HG03280 (cell line): ENCODE results near the gene SPATA13.
A peak's percentile ranks its signal among the peaks of the same experiment; 100 is the strongest.

Experiments used
- ATAC-seq: cut with Tn5 transposase; IDR thresholded peaks from one replicate; pipeline ENCODE4 v1.9.1; 2021; ENCODE audit warnings: mild to moderate bottlenecking, moderate library complexity; ENCODE audit not compliant: unreplicated experiment

Gene SPATA13

DNA sequence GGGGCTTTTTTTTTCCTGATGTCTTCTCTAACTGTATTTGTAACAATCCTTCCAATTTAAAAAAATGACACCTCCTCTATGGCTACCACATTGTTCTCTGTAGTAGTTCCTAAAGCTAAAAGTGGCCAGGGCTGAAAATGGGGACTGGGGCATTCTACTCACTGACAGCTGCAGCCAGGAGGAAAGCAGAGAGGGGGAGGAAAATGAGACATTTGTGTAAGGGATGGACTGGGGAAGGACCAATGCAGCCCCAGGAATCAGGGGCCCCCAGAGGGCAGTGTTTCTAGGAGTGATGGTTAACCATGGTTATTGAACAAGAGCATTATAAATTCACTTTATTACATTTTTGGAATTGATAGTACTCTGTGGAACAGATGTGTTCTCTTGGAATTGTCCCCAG is 114.5 kb downstream of the SPATA13 start:
- ATAC-seq, result no peak

DNA sequence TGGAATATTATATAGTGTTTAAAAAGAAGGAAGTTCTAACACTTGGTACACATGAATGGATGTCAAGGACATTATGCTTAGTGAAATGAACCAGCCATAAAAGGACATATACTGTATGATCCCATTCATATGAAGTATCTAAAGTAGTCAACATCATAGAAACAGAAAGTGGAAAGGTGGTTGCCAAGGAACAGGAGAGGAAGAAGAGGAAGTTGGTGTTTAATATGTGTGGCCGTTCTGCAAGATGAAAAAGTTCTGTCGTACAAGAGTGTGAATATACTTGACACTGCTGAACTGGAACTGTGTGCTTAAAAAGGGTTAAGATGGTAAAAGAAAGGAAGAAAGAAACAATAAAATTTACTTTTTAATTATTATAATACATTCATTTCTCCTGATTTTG is 115.8 kb downstream of the SPATA13 start:
- ATAC-seq, result no peak

DNA sequence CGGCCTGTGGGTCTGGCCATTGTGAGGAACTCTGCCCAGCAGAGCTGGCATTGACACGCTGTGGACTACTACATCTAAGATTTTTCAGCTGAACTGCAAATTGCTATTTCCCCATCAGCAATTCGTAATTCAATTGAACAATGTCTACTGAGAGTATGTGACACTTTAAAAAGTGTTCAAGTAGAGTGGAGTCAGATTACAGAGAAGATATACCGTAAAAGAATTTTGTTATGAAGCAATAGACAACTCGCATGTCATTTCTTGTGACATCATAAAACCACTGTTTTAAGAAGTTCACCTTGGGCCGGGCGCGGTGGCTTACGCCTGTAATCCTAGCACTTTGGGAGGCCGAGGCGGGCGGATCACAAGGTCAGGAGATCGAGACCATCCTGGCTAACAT is 116.3 kb downstream of the SPATA13 start:
- ATAC-seq, result no peak

GRCh38 chr13:24277761-24278160 is 117.2 kb downstream of the SPATA13 start:
- ATAC-seq, result no peak

- ATAC-seq, result no peak
Observed at GRCh38 chr13:24279327-24280110, 119.0 kb downstream of the SPATA13 start.

DNA sequence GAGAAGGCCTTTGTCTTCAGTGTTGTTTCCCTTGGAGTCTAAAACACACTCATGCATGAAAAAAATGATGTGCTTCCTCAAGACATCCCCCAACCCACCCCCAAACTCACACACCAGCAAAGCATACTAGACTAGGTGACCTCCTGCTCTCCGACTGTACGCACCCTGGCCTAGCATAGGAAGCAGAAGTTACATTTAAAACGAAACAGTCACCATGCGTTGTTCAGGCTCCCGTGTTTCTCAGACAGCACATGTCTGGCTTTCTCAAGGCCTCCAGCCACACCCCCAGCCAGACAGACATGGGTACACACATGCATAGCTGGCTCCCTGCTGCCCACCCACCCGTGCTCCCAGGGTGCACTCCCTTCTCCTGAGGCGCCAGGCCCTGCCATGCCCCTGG is 120.2 kb downstream of the SPATA13 start:
- ATAC-seq, result peak; percentile 52

DNA sequence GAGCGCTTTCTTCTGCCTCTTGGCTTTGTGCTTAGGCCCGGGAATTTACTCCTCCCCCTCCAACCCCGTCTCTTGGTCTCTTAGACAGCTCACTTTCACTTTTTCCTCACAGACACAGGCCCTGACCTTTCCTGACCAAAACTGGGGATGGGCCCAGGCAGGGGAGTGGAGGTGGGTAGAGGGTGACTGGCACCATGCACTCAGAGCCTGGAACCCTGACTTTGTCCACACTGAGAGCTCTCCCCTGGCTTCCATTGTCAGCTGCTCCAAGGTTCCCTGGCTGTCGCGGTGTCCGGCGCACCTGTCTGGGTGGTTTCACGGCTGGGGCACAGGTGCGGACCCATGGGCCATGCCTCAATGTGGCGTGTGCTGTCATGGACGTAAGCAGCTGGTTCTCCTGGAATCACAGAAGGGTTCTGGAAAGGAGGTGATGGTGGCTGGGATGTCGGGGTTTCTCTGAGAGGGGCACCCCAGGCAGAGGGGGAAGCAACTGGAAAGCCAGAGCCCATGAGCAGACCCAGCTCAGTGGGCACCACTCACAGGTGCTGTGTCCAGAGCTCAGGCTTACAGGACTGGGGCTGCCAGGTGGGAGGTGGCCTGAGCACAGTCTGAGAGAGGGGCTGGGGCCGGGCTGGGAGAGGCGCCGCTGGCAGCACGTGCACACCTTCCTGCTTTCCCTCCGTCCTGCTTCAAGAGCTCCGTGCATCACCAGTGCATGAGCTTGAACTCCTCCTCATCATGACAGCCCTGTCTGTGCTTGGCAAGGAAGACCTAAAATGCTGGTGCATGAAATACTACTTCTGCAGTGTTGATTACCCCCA is 120.9 kb downstream of the SPATA13 start:
- ATAC-seq, result no peak

- no peak for ATAC-seq
Observed at GRCh38 chr13:24282256-24282655, 121.7 kb downstream of the SPATA13 start.

GRCh38 chr13:24284889-24285565 is 124.5 kb downstream of the SPATA13 start:
- ATAC-seq, result no peak

DNA sequence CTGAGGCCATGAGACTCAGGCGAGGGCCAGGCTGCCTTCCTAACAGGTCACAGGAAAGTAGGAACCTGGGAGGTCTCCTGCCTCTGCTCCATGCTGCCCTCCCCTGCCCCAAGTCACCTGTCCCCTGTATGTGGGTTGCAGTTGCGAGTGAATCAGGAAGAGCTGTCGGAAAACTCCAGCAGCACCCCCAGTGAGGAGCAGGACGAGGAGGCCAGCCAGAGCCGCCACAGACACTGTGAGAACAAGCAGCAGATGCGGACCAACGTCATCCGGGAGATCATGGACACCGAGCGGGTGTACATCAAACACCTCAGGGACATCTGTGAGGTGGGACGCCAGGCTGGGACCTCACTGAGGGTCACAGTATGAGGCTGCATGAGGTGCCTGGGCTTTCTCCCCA is 126.1 kb downstream of the SPATA13 start:
- ATAC-seq, result no peak

- ATAC-seq, result no peak
Observed at GRCh38 chr13:24287748-24288287, 127.3 kb downstream of the SPATA13 start.

GRCh38 chr13:24288870-24289269 is 128.3 kb downstream of the SPATA13 start:
- ATAC-seq, result no peak

DNA sequence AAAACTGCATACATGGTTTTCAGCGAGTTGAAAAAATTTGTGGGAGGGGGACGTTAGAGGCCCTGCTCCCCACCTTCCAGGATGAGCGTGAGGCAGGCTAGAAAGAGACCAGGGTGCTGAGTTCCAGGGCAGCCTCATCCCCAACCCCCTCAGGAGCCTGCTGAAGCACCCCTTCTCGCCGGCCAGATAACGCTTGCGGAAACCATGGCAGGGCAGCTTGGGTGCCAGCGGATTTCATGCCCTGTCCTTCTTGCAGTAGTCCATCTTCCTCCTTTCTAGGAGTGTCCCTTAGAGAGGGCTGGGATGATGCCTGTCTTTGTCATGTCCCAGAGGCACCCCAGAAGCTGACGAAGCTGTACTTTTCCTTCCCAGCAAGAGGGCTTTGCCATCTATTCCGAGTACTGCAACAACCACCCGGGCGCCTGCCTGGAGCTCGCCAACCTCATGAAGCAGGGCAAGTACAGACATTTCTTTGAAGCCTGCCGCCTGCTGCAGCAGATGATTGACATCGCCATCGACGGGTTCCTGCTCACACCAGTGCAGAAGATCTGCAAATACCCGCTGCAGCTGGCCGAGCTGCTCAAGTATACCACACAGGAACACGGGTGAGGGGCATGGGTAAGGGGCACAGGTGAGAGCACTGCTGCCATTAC is 129.9 kb downstream of the SPATA13 start:
- no peak for ATAC-seq

GRCh38 chr13:24292481-24292880 is 132.0 kb downstream of the SPATA13 start:
- ATAC-seq, result no peak

- no peak for ATAC-seq
Observed at GRCh38 chr13:24293746-24294145, 133.2 kb downstream of the SPATA13 start.

- no peak for ATAC-seq
Observed at GRCh38 chr13:24299488-24300114, 139.1 kb downstream of the SPATA13 start.

- no peak for ATAC-seq
Observed at GRCh38 chr13:24301434-24301833, 140.9 kb downstream of the SPATA13 start.

- no peak for ATAC-seq
Observed at GRCh38 chr13:24301911-24302310, 141.4 kb downstream of the SPATA13 start.

- no peak for ATAC-seq
Observed at GRCh38 chr13:24304620-24305019, 144.1 kb downstream of the SPATA13 start.

DNA sequence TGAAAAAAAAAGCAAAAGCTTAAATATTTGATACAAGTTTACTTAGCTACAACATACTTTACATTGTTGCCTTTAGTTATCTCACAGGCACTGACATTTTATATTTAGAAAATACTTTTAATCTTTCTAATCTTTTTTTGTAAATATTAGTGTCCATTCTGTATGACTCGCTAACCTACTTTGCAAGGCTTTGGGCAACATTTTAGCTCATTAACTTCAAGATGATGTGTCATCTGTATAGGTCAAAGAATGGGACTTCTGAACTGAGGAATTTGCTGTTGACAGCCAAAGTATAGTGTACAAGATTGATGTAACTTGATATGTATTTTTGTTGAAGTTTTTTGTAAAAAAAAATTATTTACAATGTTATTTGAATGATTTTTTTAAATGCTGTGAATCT is 146.1 kb downstream of the SPATA13 start:
- ATAC-seq, result no peak
